Large intestine (tissue), 12 donors: Measurements from ENCODE around the gene KRTCAP3. TPM values are rescaled to one million over a fixed set of nuclear protein-coding genes. Genes with fewer than 3 reads are reported as not detected.

ENCODE experiments used
- DNase-seq, 2 donors: peaks; one replicate each; pipeline versions ENCODE4 v3.0.0 to v3.0.0-alpha.2; 2013
- H3K27ac ChIP-seq: one replicate; pipeline ENCODE4 v1.5.1; 2013; ENCODE audit warnings: low read length
- H3K27me3 ChIP-seq: 2 replicates; pipeline ENCODE4 v1.6.1; 2013; ENCODE audit warnings: low read length; ENCODE audit not compliant: control insufficient read depth, insufficient read depth
- H3K36me3 ChIP-seq: 2 replicates; pipeline ENCODE4 v1.6.1; 2013; ENCODE audit warnings: low read length; ENCODE audit not compliant: control insufficient read depth, insufficient read depth
- H3K4me1 ChIP-seq: one replicate; pipeline ENCODE4 v1.6.1; 2013; ENCODE audit warnings: low read length; ENCODE audit not compliant: control insufficient read depth, insufficient read depth
- H3K4me3 ChIP-seq: one replicate; pipeline ENCODE4 v1.5.1; 2013; ENCODE audit warnings: low read length
- H3K9me3 ChIP-seq: one replicate; pipeline ENCODE4 v1.6.1; 2013; ENCODE audit warnings: mild to moderate bottlenecking, low read depth, low read length, moderate library complexity; ENCODE audit not compliant: control insufficient read depth
- WGBS: methylation state at CpG from one replicate; pipeline ENCODE4 v1.1.5; 2013; ENCODE audit warnings: low lambda C conversion rate; ENCODE audit not compliant: insufficient coverage; 5-methylcytosine and 5-hydroxymethylcytosine counted together
- long read RNA-seq, 11 donors: transcript quantifications; one replicate each; lab custom pipeline, GENCODE V29; 2026
- polyA plus RNA-seq: library from polyadenylated mRNA; unstranded; fragments of 120-200 nt; gene quantifications from one replicate; pipeline ENCODE4 v1.2.1, GENCODE V29; 2013

Gene KRTCAP3, protein sequence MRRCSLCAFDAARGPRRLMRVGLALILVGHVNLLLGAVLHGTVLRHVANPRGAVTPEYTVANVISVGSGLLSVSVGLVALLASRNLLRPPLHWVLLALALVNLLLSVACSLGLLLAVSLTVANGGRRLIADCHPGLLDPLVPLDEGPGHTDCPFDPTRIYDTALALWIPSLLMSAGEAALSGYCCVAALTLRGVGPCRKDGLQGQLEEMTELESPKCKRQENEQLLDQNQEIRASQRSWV
- 55.5 TPM for polyA plus RNA-seq
- long read RNA-seq, donor 1, transcript KRTCAP3-201 (7 exons, 872 nt): major isoform, 9 of 22 reads
- long read RNA-seq, donor 1, transcript KRTCAP3-202 (6 exons, 942 nt): minor isoform, 5 of 22 reads
- long read RNA-seq, donor 1, partial matches to known transcripts: 0 of 22 reads
- long read RNA-seq, donor 1, other reads (novel, unspliced or antisense): 7 of 22 reads
- long read RNA-seq, donor 2, transcript KRTCAP3-201 (7 exons, 872 nt): major isoform, 8 of 27 reads
- long read RNA-seq, donor 2, partial matches to known transcripts: 6 of 27 reads
- long read RNA-seq, donor 2, other reads (novel, unspliced or antisense): 10 of 27 reads
- long read RNA-seq, donor 3: 0 reads
- long read RNA-seq, donor 4, partial matches to known transcripts: 0 of 2 reads
- long read RNA-seq, donor 4, other reads (novel, unspliced or antisense): 0 of 2 reads
- long read RNA-seq, donor 5, partial matches to known transcripts: 0 of 4 reads
- long read RNA-seq, donor 5, other reads (novel, unspliced or antisense): 0 of 4 reads
- long read RNA-seq, donor 6, transcript KRTCAP3-201 (7 exons, 872 nt): major isoform, 5 of 24 reads
- long read RNA-seq, donor 6, partial matches to known transcripts: 0 of 24 reads
- long read RNA-seq, donor 6, other reads (novel, unspliced or antisense): 16 of 24 reads
- long read RNA-seq, donor 7, transcript KRTCAP3-201 (7 exons, 872 nt): major isoform, 6 of 7 reads
- long read RNA-seq, donor 7, partial matches to known transcripts: 0 of 7 reads
- long read RNA-seq, donor 7, other reads (novel, unspliced or antisense): 0 of 7 reads
- long read RNA-seq, donor 8, transcript KRTCAP3-201 (7 exons, 872 nt): major isoform, 18 of 63 reads
- long read RNA-seq, donor 8, partial matches to known transcripts: 13 of 63 reads
- long read RNA-seq, donor 8, other reads (novel, unspliced or antisense): 29 of 63 reads
- long read RNA-seq, donor 9, transcript KRTCAP3-201 (7 exons, 872 nt): major isoform, 15 of 31 reads
- long read RNA-seq, donor 9, partial matches to known transcripts: 0 of 31 reads
- long read RNA-seq, donor 9, other reads (novel, unspliced or antisense): 11 of 31 reads
- long read RNA-seq, donor 10, transcript KRTCAP3-201 (7 exons, 872 nt): major isoform, 11 of 36 reads
- long read RNA-seq, donor 10, partial matches to known transcripts: 7 of 36 reads
- long read RNA-seq, donor 10, other reads (novel, unspliced or antisense): 15 of 36 reads
- long read RNA-seq, donor 11, transcript KRTCAP3-201 (7 exons, 872 nt): major isoform, 7 of 11 reads
- long read RNA-seq, donor 11, partial matches to known transcripts: 0 of 11 reads
- long read RNA-seq, donor 11, other reads (novel, unspliced or antisense): 0 of 11 reads

GRCh38 chr2:27441958-27442919 lies at the start of gene KRTCAP3:
KRTCAP3 (plus strand) TSS chr2:27442381; CDS start chr2:27442413, 32 bp downstream.
- peak within 1 kb of the TSS; percentile 63 for H3K27ac ChIP-seq
- H3K36me3 ChIP-seq: peaks cover 40% of the 10 kb centered on the region

GRCh38 chr2:27393225-27393624 lies 49.0 kb upstream of the KRTCAP3 start:
- Histone ChIP-seq H3K36me3 (peaks cover 12% of the 10 kb centered on the region), H3K27me3 (no peaks in the 10 kb centered on the region), H3K9me3 (no peaks in the 10 kb centered on the region), H3K27ac (no peak overlapping the region), H3K4me3 (no peak overlapping the region), H3K4me1 (no peaks in the 10 kb centered on the region)
- WGBS: no CpG with 5 or more reads among the region's 33 CpGs
- no peak for DNase-seq

More at GRCh38 chr2:27441958-27442919, at the start of gene KRTCAP3:
- DNase-seq: peak; percentile 64 to 85
- Histone ChIP-seq H3K27me3 (no peaks in the 10 kb centered on the region), H3K9me3 (no peaks in the 10 kb centered on the region), H3K4me1 (peaks cover 23% of the 10 kb centered on the region), H3K4me3 (peak within 1 kb of the TSS; percentile 56)
- WGBS: no CpG with 5 or more reads among the region's 80 CpGs

DNA sequence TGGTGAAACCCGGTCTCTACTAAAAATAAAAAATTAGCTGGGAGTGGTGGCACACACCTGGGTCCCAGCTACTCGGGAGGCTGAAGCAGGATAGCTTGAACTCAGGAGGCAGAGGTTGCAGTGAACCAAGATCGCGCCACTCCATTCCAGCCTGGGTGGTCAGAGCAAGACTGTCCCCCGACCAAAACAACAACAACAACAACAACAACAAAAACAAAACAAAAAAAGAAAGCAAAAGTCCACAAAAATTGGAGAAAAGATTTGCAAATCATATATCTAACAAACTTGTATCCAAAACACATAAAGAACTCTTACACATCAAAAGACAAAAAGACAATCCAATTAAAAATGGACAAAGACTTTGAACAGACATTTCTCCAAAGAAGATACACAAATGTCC lies 43.2 kb upstream of the KRTCAP3 start:
- Histone ChIP-seq H3K4me1 (no peaks in the 10 kb centered on the region), H3K27ac (no peak overlapping the region), H3K36me3 (no peaks in the 10 kb centered on the region), H3K27me3 (no peaks in the 10 kb centered on the region), H3K9me3 (no peaks in the 10 kb centered on the region), H3K4me3 (no peak overlapping the region)
- no peak for DNase-seq
- WGBS: 100% methylated on average over 1 of the region's 5 CpGs

DNA sequence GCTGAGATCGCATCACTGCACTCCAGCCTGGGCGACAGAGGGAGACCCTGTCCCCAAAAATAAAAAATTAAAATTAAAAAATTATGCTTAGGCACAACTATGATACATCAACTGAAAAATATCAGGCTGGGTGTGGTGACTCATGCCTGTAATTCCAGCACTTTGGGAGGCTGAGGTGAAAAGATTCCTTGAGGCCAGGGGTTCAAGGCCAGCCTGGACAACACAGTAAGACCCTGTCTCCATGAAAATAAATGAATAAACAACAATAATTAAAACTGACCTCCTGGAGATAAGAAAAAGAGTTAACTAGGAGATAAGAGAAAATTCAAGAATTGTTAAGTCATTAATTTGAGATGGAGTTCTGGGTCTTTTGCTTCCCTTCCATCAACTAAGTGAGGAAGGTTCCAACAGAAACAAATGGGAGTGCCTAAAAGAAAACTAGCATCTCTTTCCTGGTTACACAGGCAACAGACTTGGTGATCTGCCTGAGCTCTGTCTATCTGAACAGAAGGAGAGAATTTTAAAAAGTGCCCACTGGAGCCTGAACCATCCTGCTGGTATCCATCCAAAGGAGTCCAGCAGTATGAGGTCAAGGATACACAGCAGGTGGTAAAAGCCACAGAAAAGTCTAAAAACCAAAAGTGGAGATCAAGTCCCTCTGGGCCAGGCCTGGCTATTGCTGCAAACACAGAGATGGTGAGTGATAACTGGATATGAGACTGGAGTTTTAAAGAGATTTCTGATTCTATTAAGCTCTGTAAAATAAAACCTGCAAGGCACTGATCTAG lies 41.6 kb upstream of the KRTCAP3 start:
- Histone ChIP-seq H3K27ac (no peak overlapping the region), H3K4me3 (no peak overlapping the region)

DNA sequence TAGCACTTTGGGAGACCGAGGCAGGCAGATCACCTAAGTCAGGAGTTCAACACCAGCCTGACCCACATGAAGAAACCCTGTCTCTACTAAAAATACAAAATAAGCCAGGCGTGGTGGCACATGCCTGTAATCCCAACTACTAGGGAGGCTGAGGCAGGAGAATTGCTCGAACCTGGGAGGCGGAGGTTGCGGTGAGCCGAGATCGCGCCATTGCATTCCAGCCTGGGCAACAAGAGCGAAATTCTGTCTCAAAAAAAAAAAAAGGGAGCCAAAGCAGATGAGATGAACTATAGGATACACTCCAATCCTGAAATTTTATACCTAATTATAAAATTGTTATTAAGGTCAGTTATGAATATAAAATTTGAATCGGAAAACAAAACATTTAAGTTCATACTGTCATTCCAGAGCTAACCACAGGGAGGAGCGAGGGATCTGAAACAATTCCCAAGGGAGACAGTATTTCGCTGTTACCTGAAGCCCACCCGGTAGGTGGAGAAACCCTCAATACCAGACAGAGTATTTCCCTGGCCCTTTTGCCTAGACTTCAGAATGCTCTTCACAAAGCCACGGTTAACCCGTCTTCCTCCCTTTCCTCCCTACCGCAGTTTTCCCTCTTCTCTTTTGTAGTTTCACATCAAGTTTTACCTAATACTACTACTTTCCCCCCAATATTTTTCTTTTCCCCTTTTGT lies 34.2 kb upstream of the KRTCAP3 start:
- DNase-seq: peak in 1 of 2 donors; percentile 39
- Histone ChIP-seq H3K9me3 (no peaks in the 10 kb centered on the region), H3K4me1 (peaks cover 6% of the 10 kb centered on the region), H3K4me3 (peak overlapping the region; percentile 79), H3K27me3 (no peaks in the 10 kb centered on the region), H3K27ac (no peak overlapping the region), H3K36me3 (no peaks in the 10 kb centered on the region)
- WGBS: 0% methylated on average over 4 of the region's 16 CpGs

More for the DNA sequence above, 41.6 kb upstream of the KRTCAP3 start:
- no peaks in the 10 kb centered on the region for H3K4me1 ChIP-seq
- no peaks in the 10 kb centered on the region for H3K27me3 ChIP-seq
- no peak for DNase-seq
- no peaks in the 10 kb centered on the region for H3K9me3 ChIP-seq
- no CpG with 5 or more reads among the region's 2 CpGs for WGBS
- H3K36me3 ChIP-seq: no peaks in the 10 kb centered on the region

GRCh38 chr2:27408601-27409320 lies 33.4 kb upstream of the KRTCAP3 start:
- Histone ChIP-seq H3K27me3 (no peaks in the 10 kb centered on the region), H3K4me3 (peak overlapping the region; percentile 79), H3K36me3 (no peaks in the 10 kb centered on the region), H3K9me3 (no peaks in the 10 kb centered on the region), H3K27ac (peak overlapping the region; percentile 55), H3K4me1 (peaks cover 6% of the 10 kb centered on the region)
- DNase-seq: no peak
- WGBS: 0% methylated on average over 1 of the region's 33 CpGs

GRCh38 chr2:27409321-27410073 lies 32.7 kb upstream of the KRTCAP3 start, which contains the start of gene PPM1G:
PPM1G (minus strand) TSS chr2:27409591; CDS start chr2:27409422, 169 bp downstream.
- peak within 1 kb of the TSS; percentile 92 for H3K27ac ChIP-seq
- H3K4me1 ChIP-seq: peaks cover 6% of the 10 kb centered on the region
- H3K27me3 ChIP-seq: no peaks in the 10 kb centered on the region
- peak; percentile 95 to 97 for DNase-seq
- no peaks in the 10 kb centered on the region for H3K36me3 ChIP-seq
- 0% methylated on average over 1 of the region's 82 CpGs for WGBS
- H3K9me3 ChIP-seq: no peaks in the 10 kb centered on the region
- H3K4me3 ChIP-seq: peak within 1 kb of the TSS; percentile 79
